B cell (primary cell): Measurements from ENCODE around the gene BNC2. TPM values are rescaled to one million over a fixed set of nuclear protein-coding genes. Genes with fewer than 3 reads are reported as not detected.

ENCODE experiments used
- ATAC-seq: fragments of 200-7000 bp; cut with Tn5 transposase; one replicate; pipeline ENCODE4 v1.10.0; 2021; ENCODE audit warnings: low read depth, mild to moderate bottlenecking, moderate number of reproducible peaks, moderate library complexity
- CTCF ChIA-PET: fragments of 350-600 bp; sonication (Branson Sonifier 250); formaldehyde crosslinking; loops from one replicate; lab custom pipeline; 2021; ENCODE audit warnings: antibody characterized with exemption, inconsistent platforms; lab: Charles Lee
- POLR2A ChIA-PET: fragments of 350-600 bp; sonication (Branson Sonifier 250); formaldehyde crosslinking; loops from one replicate; lab custom pipeline; 2021; ENCODE audit warnings: antibody characterized with exemption; lab: Charles Lee
- DNase-seq: peaks from one replicate; pipeline ENCODE4 v3.0.0; 2013
- H2AFZ ChIP-seq: 2 replicates; pipeline ENCODE4 v1.6.1; 2012; ENCODE audit warnings: mild to moderate bottlenecking, low read depth, low read length; ENCODE audit not compliant: insufficient read depth, poor library complexity, severe bottlenecking
- H3K27ac ChIP-seq, 2 donors: 1 replicate in 1 of 2; 2 replicates in 1 of 2; pipeline ENCODE4 v1.5.1; 2012 to 2013; ENCODE audit warnings: low read length in 2 of 2, mild to moderate bottlenecking in 2 of 2, moderate library complexity in 1 of 2
- H3K27me3 ChIP-seq, 4 experiments: fragments of 200-600 bp in 1 of 4; sonication (generic) in 1 of 4; replicated peaks in 1 of 4; 1 replicate in 2 of 4; 2 replicates in 2 of 4; pipeline versions ENCODE4 v1.6.1 to v1.7.0; 2013 to 2016; ENCODE audit warnings: low read length in 3 of 4, mild to moderate bottlenecking in 2 of 4, mixed read lengths in 1 of 4, moderate library complexity in 1 of 4; ENCODE audit not compliant: insufficient read depth in 4 of 4, control insufficient read depth in 3 of 4; ENCODE audit errors: control extremely low read depth in 1 of 4
- H3K36me3 ChIP-seq, 2 experiments: replicated peaks in 1 of 2; 1 replicate in 1 of 2; 2 replicates in 1 of 2; pipeline versions ENCODE4 v1.6.1 to v1.7.1; 2013; ENCODE audit warnings: low read length in 1 of 2; ENCODE audit not compliant: insufficient read depth in 2 of 2, control insufficient read depth in 1 of 2; ENCODE audit errors: control extremely low read depth in 1 of 2, extremely low read depth in 1 of 2
- H3K4me1 ChIP-seq, 2 donors: fragments of 200-600 bp in 1 of 2; sonication (generic) in 1 of 2; 1 replicate in 1 of 2; 2 replicates in 1 of 2; pipeline versions ENCODE4 v1.5.1 to v1.6.1; 2013 to 2017; ENCODE audit warnings: low read length in 2 of 2; ENCODE audit not compliant: control insufficient read depth in 2 of 2, insufficient read depth in 2 of 2
- H3K4me2 ChIP-seq: replicated peaks from 2 replicates; pipeline ENCODE3; 2012; ENCODE audit warnings: mild to moderate bottlenecking, low read depth, low read length; ENCODE audit not compliant: poor library complexity, severe bottlenecking
- H3K4me3 ChIP-seq, 5 experiments: fragments of 200-600 bp in 1 of 5; sonication (generic) in 1 of 5; 1 replicate in 3 of 5; 2 replicates in 2 of 5; pipeline versions ENCODE4 v1.5.1 to v1.7.0; 2011 to 2016; ENCODE audit warnings: low read length in 4 of 5, mild to moderate bottlenecking in 4 of 5, low read depth in 2 of 5, control low read depth in 1 of 5, moderate library complexity in 1 of 5; ENCODE audit not compliant: insufficient read depth in 1 of 5; ENCODE audit errors: control extremely low read depth in 1 of 5, extremely low read depth in 1 of 5
- H3K79me2 ChIP-seq: fragments of 200-600 bp; sonication (generic); one replicate; pipeline ENCODE4 v1.6.0; 2016; ENCODE audit warnings: low read length; ENCODE audit not compliant: control insufficient read depth, insufficient read depth
- H3K9ac ChIP-seq: fragments of 200-600 bp; sonication (generic); 2 replicates; pipeline ENCODE4 v1.6.1; 2017; ENCODE audit warnings: mild to moderate bottlenecking, low read length, moderate library complexity
- H3K9me3 ChIP-seq, 3 donors: one replicate each; pipeline versions ENCODE4 v1.6.1 to v1.7.1; 2013; ENCODE audit warnings: low read length in 2 of 3; ENCODE audit not compliant: control insufficient read depth in 2 of 3, insufficient read depth in 1 of 3; ENCODE audit errors: control extremely low read depth in 1 of 3
- H4K20me1 ChIP-seq: 2 replicates; pipeline ENCODE4 v1.6.0; 2012; ENCODE audit warnings: mild to moderate bottlenecking, low read length; ENCODE audit not compliant: insufficient read depth, control insufficient read depth, poor library complexity, severe bottlenecking
- H3K27ac Mint-ChIP-seq: one replicate; pipeline ENCODE4 v1.8.0; 2021; ENCODE audit warnings: mixed read lengths
- H3K27me3 Mint-ChIP-seq: one replicate; pipeline ENCODE4 v1.8.0; 2021; ENCODE audit warnings: mixed read lengths
- H3K4me1 Mint-ChIP-seq: one replicate; pipeline ENCODE4 v1.8.0; 2021; ENCODE audit warnings: mixed read lengths
- H3K4me3 Mint-ChIP-seq: one replicate; pipeline ENCODE4 v1.8.0; 2021; ENCODE audit warnings: mixed read lengths
- H3K9me3 Mint-ChIP-seq: one replicate; pipeline ENCODE4 v1.8.0; 2022; ENCODE audit warnings: mixed read lengths; ENCODE audit not compliant: insufficient read depth
- EZH2 ChIP-seq: IDR thresholded peaks from 2 replicates; pipeline ENCODE4 v1.6.1; 2012; ENCODE audit warnings: borderline replicate concordance, low read depth, mild to moderate bottlenecking, moderate library complexity, low read length; ENCODE audit not compliant: insufficient read depth, poor library complexity, severe bottlenecking
- WGBS: methylation state at CpG from one replicate; pipeline ENCODE4 v1.1.5; 2013; ENCODE audit warnings: missing lambda C conversion rate; ENCODE audit not compliant: insufficient coverage; 5-methylcytosine and 5-hydroxymethylcytosine counted together
- intact Hi-C: fragments of 100-400 bp; cut with micrococcal nuclease; formaldehyde crosslinking; loops from one replicate; pipeline ENCODE4 v1.10.0; 2022
- polyA plus RNA-seq: library from polyadenylated mRNA; depleted of rRNA; stranded (reverse); fragments of >200 nt; gene quantifications from 2 replicates; pipeline ENCODE4 v1.2.3, GENCODE V29; 2012
- total RNA-seq, 2 donors: library from RNA; stranded (reverse); fragments of 120-200 nt in 1 of 2; gene quantifications; 1 replicate in 1 of 2; 2 replicates in 1 of 2; pipeline versions ENCODE4 v1.2.3 to v1.2.4, GENCODE V29; 2013 to 2022
- TF ChIP-seq, protein P1 (sequence below): fragments of 200-600 bp; IDR thresholded peaks from one replicate; pipeline ENCODE4 v1.8.0; 2022; ENCODE audit warnings: antibody characterized with exemption, mild to moderate bottlenecking

Gene BNC2
- total and polyA plus RNA-seq, 2 donors (not counting 1 experiment from before 2014, with no cell fraction given), result 0.01 TPM; not detected in 1

DNA sequence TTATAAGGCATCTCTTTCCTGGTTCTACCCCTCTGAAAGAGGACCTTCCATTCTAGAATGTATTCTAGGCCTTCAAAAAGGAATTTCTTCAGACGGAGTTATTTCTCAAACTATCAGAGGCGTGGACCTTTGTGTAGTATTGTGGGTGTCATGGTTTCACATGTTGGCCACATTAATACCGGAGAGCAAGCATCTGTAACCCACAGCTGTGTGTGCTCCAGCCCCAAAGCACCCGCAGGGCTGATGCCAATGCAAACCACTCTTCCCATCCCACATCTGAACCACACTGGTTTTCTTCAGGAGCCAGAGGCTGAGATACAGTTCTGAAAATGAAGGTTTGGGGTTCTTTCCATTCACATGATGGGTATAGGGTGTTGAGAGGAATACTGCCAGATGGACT is 127.1 kb downstream of the BNC2 start:
- WGBS, result 79% methylated on average over 2 of the region's 4 CpGs
- Mint-ChIP-seq H3K27me3 (no peaks in the 10 kb centered on the region), H3K4me3 (no peak overlapping the region)

DNA sequence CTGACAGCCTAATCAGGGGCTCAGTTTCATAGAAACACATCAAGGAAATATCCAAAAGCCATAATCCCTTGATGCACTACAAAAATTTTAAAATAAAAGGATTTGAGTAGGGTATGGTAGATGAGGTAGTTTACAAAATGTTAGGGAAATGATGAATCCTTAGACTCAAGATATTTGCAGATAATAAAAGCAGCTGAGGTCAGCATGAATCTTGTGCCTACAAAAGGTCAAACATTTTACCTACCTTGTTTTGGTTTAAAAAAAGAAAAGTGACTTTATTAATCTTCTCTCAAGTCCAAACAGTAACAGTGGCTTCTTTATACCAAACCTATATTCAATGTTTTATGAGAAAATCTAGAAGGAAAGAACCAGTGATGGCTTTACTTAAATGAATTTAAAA is 135.5 kb downstream of the BNC2 start:
- ATAC-seq (no peak), DNase-seq (no peak)
- Histone ChIP-seq H3K4me1 (no peaks in the 10 kb centered on the region), H3K4me3 (no peak overlapping the region), H3K27ac (no peak overlapping the region), H3K4me2 (no peak overlapping the region), H3K27me3 (no peaks in the 10 kb centered on the region), H2AFZ (no peak overlapping the region), H4K20me1 (no peaks in the 10 kb centered on the region), H3K9ac (no peak overlapping the region), H3K36me3 (no peaks in the 10 kb centered on the region), H3K79me2 (no peaks in the 10 kb centered on the region), H3K9me3 (no peaks in the 10 kb centered on the region)
- no peak for TF ChIP-seq EZH2
- TF ChIP-seq, protein P1, sequence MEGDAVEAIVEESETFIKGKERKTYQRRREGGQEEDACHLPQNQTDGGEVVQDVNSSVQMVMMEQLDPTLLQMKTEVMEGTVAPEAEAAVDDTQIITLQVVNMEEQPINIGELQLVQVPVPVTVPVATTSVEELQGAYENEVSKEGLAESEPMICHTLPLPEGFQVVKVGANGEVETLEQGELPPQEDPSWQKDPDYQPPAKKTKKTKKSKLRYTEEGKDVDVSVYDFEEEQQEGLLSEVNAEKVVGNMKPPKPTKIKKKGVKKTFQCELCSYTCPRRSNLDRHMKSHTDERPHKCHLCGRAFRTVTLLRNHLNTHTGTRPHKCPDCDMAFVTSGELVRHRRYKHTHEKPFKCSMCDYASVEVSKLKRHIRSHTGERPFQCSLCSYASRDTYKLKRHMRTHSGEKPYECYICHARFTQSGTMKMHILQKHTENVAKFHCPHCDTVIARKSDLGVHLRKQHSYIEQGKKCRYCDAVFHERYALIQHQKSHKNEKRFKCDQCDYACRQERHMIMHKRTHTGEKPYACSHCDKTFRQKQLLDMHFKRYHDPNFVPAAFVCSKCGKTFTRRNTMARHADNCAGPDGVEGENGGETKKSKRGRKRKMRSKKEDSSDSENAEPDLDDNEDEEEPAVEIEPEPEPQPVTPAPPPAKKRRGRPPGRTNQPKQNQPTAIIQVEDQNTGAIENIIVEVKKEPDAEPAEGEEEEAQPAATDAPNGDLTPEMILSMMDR, result no peak
- ChIA-PET CTCF (no interaction called here), POLR2A (no interaction called here)
- Mint-ChIP-seq H3K4me3 (no peak overlapping the region), H3K27me3 (peaks cover 2% of the 10 kb centered on the region), H3K9me3 (no peaks in the 10 kb centered on the region), H3K4me1 (no peaks in the 10 kb centered on the region), H3K27ac (no peak overlapping the region)
- intact Hi-C loops, result no loop called here

More for the DNA sequence above, 127.1 kb downstream of the BNC2 start:
- no peak for ATAC-seq
- Histone ChIP-seq H3K27me3 (no peaks in the 10 kb centered on the region), H3K36me3 (no peaks in the 10 kb centered on the region), H4K20me1 (no peaks in the 10 kb centered on the region), H3K27ac (no peak overlapping the region), H3K4me3 (no peak overlapping the region), H3K9ac (no peak overlapping the region), H3K4me1 (no peaks in the 10 kb centered on the region), H3K4me2 (no peak overlapping the region), H3K9me3 (peaks cover 0 to 3% (median 0%) of the 10 kb centered on the region in 3 donors), H2AFZ (no peak overlapping the region), H3K79me2 (no peaks in the 10 kb centered on the region)
- Mint-ChIP-seq H3K4me1 (no peaks in the 10 kb centered on the region), H3K27ac (no peak overlapping the region), H3K9me3 (no peaks in the 10 kb centered on the region)
- no peak for DNase-seq
- ChIA-PET POLR2A (no interaction called here), CTCF (no interaction called here)
- TF ChIP-seq, protein P1, result no peak
- TF ChIP-seq EZH2, result no peak
- intact Hi-C loops, result no loop called here
